ENCODE results near the gene ATXN3.

ATXN3 gene

DNA sequence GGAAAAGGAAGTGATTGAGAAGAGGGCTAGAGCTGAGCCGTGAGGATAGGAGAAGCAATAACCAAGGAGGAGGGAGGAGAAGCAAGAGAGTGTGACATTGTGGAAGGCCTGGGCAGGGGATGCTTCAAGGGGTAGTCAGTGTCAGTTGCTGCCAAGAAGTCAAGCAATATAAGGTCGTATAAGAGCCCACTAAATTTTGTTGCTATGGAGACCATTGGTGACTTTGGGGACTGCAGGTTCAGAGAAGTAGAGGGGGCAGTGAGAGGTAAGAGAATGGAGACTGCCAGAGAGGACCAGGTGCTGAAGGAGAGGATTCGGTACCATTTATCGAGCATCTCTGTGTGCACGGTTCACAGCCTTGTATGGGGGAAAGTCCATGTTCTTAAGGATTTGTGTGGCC, 3.1 kb upstream of the ATXN3 start:
- in situ Hi-C loops (cut with HindIII; ENCODE audit: low sequenced_read_pairs), result no loop called here
- H3K4me3 ChIP-seq (ENCODE audit: low read depth, low read length), result no peak overlapping the region
- TF ChIP-seq, protein P1, sequence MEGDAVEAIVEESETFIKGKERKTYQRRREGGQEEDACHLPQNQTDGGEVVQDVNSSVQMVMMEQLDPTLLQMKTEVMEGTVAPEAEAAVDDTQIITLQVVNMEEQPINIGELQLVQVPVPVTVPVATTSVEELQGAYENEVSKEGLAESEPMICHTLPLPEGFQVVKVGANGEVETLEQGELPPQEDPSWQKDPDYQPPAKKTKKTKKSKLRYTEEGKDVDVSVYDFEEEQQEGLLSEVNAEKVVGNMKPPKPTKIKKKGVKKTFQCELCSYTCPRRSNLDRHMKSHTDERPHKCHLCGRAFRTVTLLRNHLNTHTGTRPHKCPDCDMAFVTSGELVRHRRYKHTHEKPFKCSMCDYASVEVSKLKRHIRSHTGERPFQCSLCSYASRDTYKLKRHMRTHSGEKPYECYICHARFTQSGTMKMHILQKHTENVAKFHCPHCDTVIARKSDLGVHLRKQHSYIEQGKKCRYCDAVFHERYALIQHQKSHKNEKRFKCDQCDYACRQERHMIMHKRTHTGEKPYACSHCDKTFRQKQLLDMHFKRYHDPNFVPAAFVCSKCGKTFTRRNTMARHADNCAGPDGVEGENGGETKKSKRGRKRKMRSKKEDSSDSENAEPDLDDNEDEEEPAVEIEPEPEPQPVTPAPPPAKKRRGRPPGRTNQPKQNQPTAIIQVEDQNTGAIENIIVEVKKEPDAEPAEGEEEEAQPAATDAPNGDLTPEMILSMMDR (IDR thresholded peaks at IDR 0.05; ENCODE audit: low read depth, low read length, missing control alignments), result no peak
- DNase-seq (ENCODE audit: low read depth), result no peak

DNA sequence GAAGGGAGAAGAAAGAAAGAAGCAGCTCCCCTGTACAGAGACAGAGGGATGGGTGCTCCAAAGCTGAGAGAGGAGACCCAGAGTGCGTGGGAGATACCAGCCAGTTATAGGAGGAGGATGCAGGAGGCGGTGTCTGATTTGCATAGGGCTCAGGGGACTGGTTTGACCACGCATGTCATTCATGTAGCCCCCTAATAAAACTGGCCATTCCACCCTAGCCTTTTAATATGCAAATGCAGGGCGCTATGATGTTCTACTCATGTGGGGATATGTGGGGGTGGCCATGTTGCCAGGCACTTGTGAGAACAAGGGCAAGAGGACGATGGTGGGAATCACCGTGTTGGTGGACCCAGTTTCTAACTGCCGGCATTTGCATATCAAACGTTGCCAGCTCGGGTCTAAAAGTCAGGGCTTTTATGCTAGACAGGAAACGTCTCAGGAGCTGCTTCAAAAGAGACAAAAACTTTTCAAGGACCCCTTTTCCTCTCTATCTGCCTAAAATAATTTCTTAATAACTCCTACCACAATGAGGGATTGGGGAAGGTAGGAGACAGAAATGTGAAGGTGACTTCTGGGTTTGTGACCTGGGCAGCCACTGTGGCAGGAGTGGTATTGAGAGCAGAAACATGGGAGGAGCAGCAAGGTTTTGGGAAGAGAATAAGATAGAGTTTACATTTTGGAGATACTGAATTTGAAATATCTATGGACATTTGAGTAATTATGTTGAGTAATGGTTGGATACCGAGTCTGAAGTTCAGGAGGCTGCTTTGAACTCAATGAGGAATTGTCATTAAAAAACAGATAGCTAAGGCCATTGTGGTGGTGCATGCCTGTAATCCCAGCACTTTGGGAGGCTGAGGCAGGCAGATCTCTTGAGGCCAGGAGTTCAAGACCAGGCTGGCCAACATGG, 2.2 kb upstream of the ATXN3 start:
- no peak for DNase-seq (ENCODE audit: low read depth)
- no peak overlapping the region for H3K4me3 ChIP-seq (ENCODE audit: low read depth, low read length)
- in situ Hi-C loops (cut with HindIII; ENCODE audit: low sequenced_read_pairs), result no loop called here
- TF ChIP-seq, protein P1 (IDR thresholded peaks at IDR 0.05; ENCODE audit: low read depth, low read length, missing control alignments), result no peak

DNA sequence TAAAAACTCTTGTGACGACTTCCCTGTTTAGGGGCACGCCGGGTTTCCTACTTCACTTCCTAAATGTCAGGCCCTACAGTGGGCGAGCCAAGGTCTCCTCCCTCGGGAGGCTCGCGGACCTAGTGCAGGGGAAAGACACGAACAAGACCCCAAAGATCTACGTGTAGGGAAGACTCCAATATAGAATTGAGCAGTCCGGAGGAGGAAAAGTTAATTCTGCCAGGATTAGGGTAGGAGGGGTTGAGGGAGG, 564 bp downstream of the ATXN3 start:
- DNase-seq (ENCODE audit: low read depth), result no peak
- in situ Hi-C loops (cut with HindIII; ENCODE audit: low sequenced_read_pairs), result no loop called here
- TF ChIP-seq, protein P1 (IDR thresholded peaks at IDR 0.05; ENCODE audit: low read depth, low read length, missing control alignments), result no peak
- peak overlapping the region; percentile 95 for H3K4me3 ChIP-seq (ENCODE audit: low read depth, low read length)

DNA sequence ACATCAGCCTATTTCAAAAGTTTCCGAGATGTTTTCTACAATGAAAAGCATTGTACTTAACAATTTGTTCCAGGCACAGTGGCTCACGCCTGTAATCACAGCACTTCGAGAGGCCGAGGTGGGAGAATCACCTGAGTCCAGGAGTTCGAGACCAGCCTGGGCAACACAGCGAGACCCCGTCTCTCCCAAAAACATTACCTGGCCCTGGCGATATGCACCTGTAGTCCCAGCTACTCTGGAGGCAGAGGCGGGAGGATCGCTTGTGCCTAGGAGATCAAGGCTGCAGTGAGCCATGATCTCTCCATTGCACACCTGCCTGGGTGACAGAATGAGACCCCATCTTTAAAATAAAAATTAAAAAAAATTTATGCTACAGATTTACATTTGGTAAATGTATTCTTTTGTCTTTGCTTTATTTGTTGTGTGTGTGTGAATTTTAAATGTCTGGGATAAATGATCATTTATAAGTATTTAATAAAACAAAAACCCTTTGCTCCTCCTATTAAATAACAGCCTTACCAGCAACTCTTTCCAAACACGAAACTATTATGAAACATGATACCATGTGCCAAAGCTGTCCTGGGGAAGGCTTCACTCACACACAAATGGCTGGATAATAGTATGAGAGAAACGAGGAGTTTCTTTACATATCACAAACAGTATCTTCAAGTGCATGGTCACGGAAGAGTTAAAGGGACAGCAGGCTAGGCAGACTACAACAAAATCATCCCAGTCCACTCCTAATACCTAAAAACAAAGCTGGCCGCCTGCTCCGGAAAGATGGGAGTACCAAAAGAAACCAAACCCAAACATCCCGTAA, 1.1 kb downstream of the ATXN3 start:
- in situ Hi-C loops (cut with HindIII; ENCODE audit: low sequenced_read_pairs), result no loop called here
- H3K4me3 ChIP-seq (ENCODE audit: low read depth, low read length), result peak overlapping the region; percentile 95
- TF ChIP-seq, protein P1 (IDR thresholded peaks at IDR 0.05; ENCODE audit: low read depth, low read length, missing control alignments), result no peak
- no peak for DNase-seq (ENCODE audit: low read depth)

DNA sequence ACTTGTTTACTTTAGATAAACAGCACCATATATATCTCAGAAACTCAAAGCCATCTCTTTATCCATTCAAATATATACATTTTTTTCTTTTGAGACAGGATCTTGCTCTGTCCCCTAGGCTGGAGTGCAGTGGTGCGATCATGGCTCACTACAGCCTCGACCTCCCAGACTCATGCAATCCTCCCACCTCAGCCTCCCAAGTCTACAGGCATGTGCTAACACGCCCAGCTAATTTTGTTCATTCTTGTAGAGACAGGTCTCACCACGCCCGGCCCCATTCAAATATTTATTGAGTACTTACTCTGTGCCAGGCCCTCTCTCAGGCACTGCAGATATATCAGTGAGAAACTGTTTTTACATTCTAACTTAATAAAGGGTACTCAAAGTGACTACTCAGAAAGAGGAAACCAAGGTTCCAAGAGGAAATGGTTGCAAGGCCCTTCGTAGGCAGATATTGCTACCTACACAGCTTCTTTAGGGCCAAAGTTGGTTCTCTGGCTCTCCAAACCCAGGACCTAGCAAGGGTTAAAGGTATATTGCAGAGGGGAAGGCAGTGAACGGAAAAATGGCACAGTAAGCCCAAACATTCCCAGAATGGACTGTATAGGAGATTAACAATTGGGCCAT, 2.9 kb downstream of the ATXN3 start:
- in situ Hi-C loops (cut with HindIII; ENCODE audit: low sequenced_read_pairs), result no loop called here
- H3K4me3 ChIP-seq (ENCODE audit: low read depth, low read length), result no peak overlapping the region
- DNase-seq (ENCODE audit: low read depth), result no peak
- TF ChIP-seq, protein P1 (IDR thresholded peaks at IDR 0.05; ENCODE audit: low read depth, low read length, missing control alignments), result no peak

DNA sequence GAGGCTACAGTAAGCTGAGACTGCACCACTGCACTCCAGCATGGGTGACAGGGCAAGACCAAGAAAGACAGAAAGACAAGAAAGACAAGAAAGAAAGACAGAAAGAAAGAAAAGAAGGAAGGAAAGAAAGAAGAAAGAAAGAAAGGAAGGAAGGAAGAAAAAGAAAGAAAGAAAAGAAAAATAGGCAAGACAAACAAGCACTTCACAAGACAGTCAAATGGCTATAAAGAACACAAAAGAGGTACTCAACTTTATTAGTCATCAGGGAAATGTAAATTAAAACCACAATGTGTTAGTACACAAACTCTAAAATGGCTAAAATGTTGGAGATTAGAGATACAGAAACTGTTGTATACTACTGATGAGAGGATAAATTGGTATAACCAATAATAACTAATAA, 6.6 kb downstream of the ATXN3 start:
- DNase-seq (ENCODE audit: low read depth), result no peak
- no peak overlapping the region for H3K4me3 ChIP-seq (ENCODE audit: low read depth, low read length)
- in situ Hi-C loops (cut with HindIII; ENCODE audit: low sequenced_read_pairs), result no loop called here
- TF ChIP-seq, protein P1 (IDR thresholded peaks at IDR 0.05; ENCODE audit: low read depth, low read length, missing control alignments), result no peak
